HepG2 (cell line): ENCODE data around the gene TNFSF12. TPM values are rescaled to one million over a fixed set of nuclear protein-coding genes. Genes with fewer than 3 reads are reported as not detected.

Experiments used
- ARHGAP35 ChIP-seq: sonication (generic); formaldehyde crosslinking; IDR thresholded peaks from 2 replicates; pipeline ENCODE4 v1.9.0; 2022; ENCODE audit warnings: mild to moderate bottlenecking, inconsistent platforms, moderate library complexity, missing genetic modification reagents, borderline replicate concordance
- ARNT2 ChIP-seq: sonication (generic); formaldehyde crosslinking; IDR thresholded peaks from 2 replicates; pipeline ENCODE4 v1.8.0; 2022; ENCODE audit warnings: mild to moderate bottlenecking, low read depth, missing genetic modification reagents, moderate library complexity
- CC2D1A ChIP-seq: sonication (generic); formaldehyde crosslinking; IDR thresholded peaks from 2 replicates; pipeline ENCODE4 v1.8.1; 2023; ENCODE audit warnings: mild to moderate bottlenecking, missing genetic modification reagents
- DMAP1 ChIP-seq: IDR thresholded peaks from 2 replicates; pipeline ENCODE4 v1.6.1; 2016
- DR1 ChIP-seq: sonication (generic); formaldehyde crosslinking; IDR thresholded peaks from 2 replicates; pipeline ENCODE4 v1.8.0; 2021; ENCODE audit warnings: mild to moderate bottlenecking, missing genetic modification reagents, inconsistent platforms
- FOXJ3 ChIP-seq: sonication (generic); formaldehyde crosslinking; IDR thresholded peaks from 2 replicates; pipeline ENCODE4 v1.4.0; 2020; ENCODE audit warnings: missing genetic modification reagents, mild to moderate bottlenecking, borderline replicate concordance
- HOXA7 ChIP-seq: sonication (generic); formaldehyde crosslinking; IDR thresholded peaks from 2 replicates; pipeline ENCODE4 v1.8.1; 2022; ENCODE audit warnings: mild to moderate bottlenecking, missing genetic modification reagents, moderate library complexity
- JUN ChIP-seq: sonication (generic); formaldehyde crosslinking; IDR thresholded peaks from 2 replicates; pipeline ENCODE4 v1.4.0; 2020; ENCODE audit warnings: mild to moderate bottlenecking, missing genetic modification reagents
- JUNB ChIP-seq: sonication (generic); formaldehyde crosslinking; IDR thresholded peaks from 2 replicates; pipeline ENCODE4 v1.8.0; 2022; ENCODE audit warnings: missing genetic modification reagents, mild to moderate bottlenecking, borderline replicate concordance
- JUND ChIP-seq: sonication (generic); formaldehyde crosslinking; IDR thresholded peaks from 2 replicates; pipeline ENCODE4 v1.8.0; 2022; ENCODE audit warnings: mild to moderate bottlenecking, missing genetic modification reagents
- KLF13 ChIP-seq: sonication (generic); formaldehyde crosslinking; IDR thresholded peaks from 2 replicates; pipeline ENCODE4 v1.4.0; 2020; ENCODE audit warnings: mild to moderate bottlenecking, missing genetic modification reagents
- KLF16 ChIP-seq, 2 experiments: sonication (generic) in 1 of 2; formaldehyde crosslinking in 1 of 2; IDR thresholded peaks; 2 replicates each; pipeline versions ENCODE4 v1.6.1 to v1.8.0; 2016 to 2023; ENCODE audit warnings: missing genetic modification reagents in 2 of 2, missing compliant biosample characterization in 1 of 2
- MED8 ChIP-seq: sonication (generic); formaldehyde crosslinking; IDR thresholded peaks from 2 replicates; pipeline ENCODE4 v1.8.1; 2023; ENCODE audit warnings: mild to moderate bottlenecking, missing genetic modification reagents; ENCODE audit not compliant: insufficient replicate concordance
- MYC ChIP-seq: sonication (generic); formaldehyde crosslinking; IDR thresholded peaks from 2 replicates; pipeline ENCODE4 v1.9.0; 2021; ENCODE audit warnings: missing genetic modification reagents, borderline replicate concordance
- RCOR2 ChIP-seq: IDR thresholded peaks from 2 replicates; pipeline ENCODE4 v1.6.1; 2016; ENCODE audit warnings: missing biosample characterization, missing genetic modification reagents
- RFX3 ChIP-seq: IDR thresholded peaks from 2 replicates; pipeline ENCODE4 v1.6.1; 2016; ENCODE audit warnings: missing biosample characterization, missing genetic modification reagents
- SMAD9 ChIP-seq: sonication (generic); formaldehyde crosslinking; IDR thresholded peaks from 2 replicates; pipeline ENCODE4 v1.5.1; 2020; ENCODE audit warnings: mild to moderate bottlenecking, missing genetic modification reagents
- TBX2 ChIP-seq: sonication (generic); formaldehyde crosslinking; IDR thresholded peaks from 2 replicates; pipeline ENCODE4 v1.5.0; 2020; ENCODE audit warnings: missing genetic modification reagents, mild to moderate bottlenecking, borderline replicate concordance
- TCF7L2 ChIP-seq: IDR thresholded peaks from 2 replicates; pipeline ENCODE4 v1.6.1; 2011; ENCODE audit warnings: mild to moderate bottlenecking, low read depth, low read length, moderate library complexity
- TGIF2 ChIP-seq: IDR thresholded peaks from 2 replicates; pipeline ENCODE4 v1.6.1; 2016; ENCODE audit warnings: control low read depth, missing compliant biosample characterization
- ZNF354B ChIP-seq: sonication (generic); formaldehyde crosslinking; IDR thresholded peaks from 2 replicates; pipeline ENCODE4 v1.8.0; 2022; ENCODE audit warnings: mild to moderate bottlenecking, missing genetic modification reagents
- ZNF598 ChIP-seq: sonication (generic); formaldehyde crosslinking; IDR thresholded peaks from 2 replicates; pipeline ENCODE4 v1.5.1; 2020; ENCODE audit warnings: mild to moderate bottlenecking, missing genetic modification reagents, borderline replicate concordance
- ZNF724P ChIP-seq: sonication (generic); formaldehyde crosslinking; IDR thresholded peaks from 2 replicates; pipeline ENCODE4 v1.8.0; 2022; ENCODE audit warnings: missing genetic modification reagents, borderline replicate concordance
- polyA plus RNA-seq, 8 experiments: library from polyadenylated mRNA; depleted of rRNA in 3 of 8; stranded (reverse) in 7 of 8; unstranded in 1 of 8; fragments of >200 nt; fragmentation: Illumina TruSeq in 4 of 8; extraction: Trizol in 4 of 8; gene quantifications; 2 replicates each; pipeline versions ENCODE4 v1.2.1 to v1.2.3, GENCODE V29; 2011 to 2016; ENCODE audit warnings: low read depth in 4 of 8, missing spikeins in 1 of 8, mixed read lengths in 1 of 8; ENCODE audit not compliant: insufficient read depth in 1 of 8
- total RNA-seq, 5 experiments: library from RNA; depleted of rRNA; stranded (reverse); fragments of >200 nt; fragmentation: Illumina TruSeq; extraction: Trizol; gene quantifications; 2 replicates each; pipeline ENCODE4 v1.2.3, GENCODE V29; 2016; ENCODE audit warnings: low read depth in 1 of 5
- TF ChIP-seq, protein P1 (sequence below): IDR thresholded peaks from 2 replicates; pipeline ENCODE4 v1.6.1; 2016; ENCODE audit warnings: low read depth, borderline replicate concordance
- TF ChIP-seq, protein P2 (sequence below): sonication (generic); formaldehyde crosslinking; IDR thresholded peaks from 2 replicates; pipeline ENCODE4 v1.5.0; 2020; ENCODE audit warnings: missing genetic modification reagents
- TF ChIP-seq, protein P3 (sequence below): sonication (generic); formaldehyde crosslinking; IDR thresholded peaks from 2 replicates; pipeline ENCODE4 v1.4.0; 2020; ENCODE audit warnings: mild to moderate bottlenecking, missing genetic modification reagents
- TF ChIP-seq, protein P4 (sequence below): sonication (generic); formaldehyde crosslinking; IDR thresholded peaks from 2 replicates; pipeline ENCODE4 v1.4.0; 2020; ENCODE audit warnings: missing genetic modification reagents

Gene TNFSF12
- total and polyA plus RNA-seq, 2 of the 13 experiments (the other 11 are each of a cell fraction or from before 2014, with no cell fraction given), result 0.93 to 7.2 TPM

DNA sequence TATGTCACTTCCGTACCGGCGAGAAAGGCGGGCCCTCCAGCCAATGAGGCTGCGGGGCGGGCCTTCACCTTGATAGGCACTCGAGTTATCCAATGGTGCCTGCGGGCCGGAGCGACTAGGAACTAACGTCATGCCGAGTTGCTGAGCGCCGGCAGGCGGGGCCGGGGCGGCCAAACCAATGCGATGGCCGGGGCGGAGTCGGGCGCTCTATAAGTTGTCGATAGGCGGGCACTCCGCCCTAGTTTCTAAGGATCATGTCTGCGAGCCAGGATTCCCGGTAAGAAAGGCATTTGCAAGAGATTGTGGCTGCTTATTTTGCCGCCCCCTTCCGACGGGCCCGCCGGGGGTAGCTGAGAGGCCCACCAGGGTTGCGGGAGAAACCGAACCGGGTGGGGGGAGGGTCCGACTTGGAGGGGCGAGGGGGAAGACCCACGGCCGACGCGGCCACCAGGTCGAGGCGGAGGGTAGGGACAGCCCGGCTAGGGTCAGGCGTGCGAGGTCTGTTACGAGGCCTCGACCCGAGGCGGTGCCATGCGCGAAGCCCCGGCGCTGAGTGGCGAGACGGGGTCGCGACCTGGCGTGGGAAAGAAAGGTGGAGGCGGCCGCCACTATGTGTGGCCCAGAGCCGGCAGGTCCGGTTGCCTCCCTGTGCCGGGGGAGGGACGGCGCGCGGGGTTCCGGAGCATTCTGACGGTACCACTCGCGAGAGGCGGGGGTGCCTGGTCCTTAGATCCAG lies 23.9 kb downstream of the TNFSF12 start (continued):
- TF ChIP-seq JUN (no peak; the same call in 1 of the 2 replicates), HOXA7 (CRISPR knock-in tag) (no peak), JUNB (no peak; the same call in 1 of the 2 replicates), MED8 (CRISPR knock-in tag) (peak; percentile 68), DMAP1 (no peak; the same call in 1 of the 2 replicates), ARNT2 (no peak; the same call in none of the 2 replicates), JUND (CRISPR knock-in tag) (no peak), DR1 (CRISPR knock-in tag) (peak; percentile 99), KLF16 (CRISPR knock-in tag; IDR thresholded peaks at IDR 0.05) (no peak), RCOR2 (no peak), CC2D1A (CRISPR knock-in tag) (no peak), TCF7L2 (no peak), TGIF2 (CRISPR knock-in tag) (no peak; the same call in 1 of the 2 replicates), KLF13 (CRISPR knock-in tag) (no peak), ARHGAP35 (CRISPR knock-in tag) (no peak), SMAD9 (no peak), MYC (CRISPR knock-in tag) (no peak), TBX2 (CRISPR knock-in tag) (peak; percentile 90), ZNF598 (CRISPR knock-in tag) (no peak), RFX3 (CRISPR knock-in tag) (peak; percentile 64), ZNF724P (CRISPR knock-in tag) (0 out of 2 replicates have a peak, but pooled peaks have one; percentile 43), FOXJ3 (CRISPR knock-in tag) (no peak; the same call in 1 of the 2 replicates), ZNF354B (CRISPR knock-in tag) (no peak)
- TF ChIP-seq, protein P1, sequence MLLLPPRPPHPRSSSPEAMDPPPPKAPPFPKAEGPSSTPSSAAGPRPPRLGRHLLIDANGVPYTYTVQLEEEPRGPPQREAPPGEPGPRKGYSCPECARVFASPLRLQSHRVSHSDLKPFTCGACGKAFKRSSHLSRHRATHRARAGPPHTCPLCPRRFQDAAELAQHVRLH (CRISPR knock-in tag), result no peak
- TF ChIP-seq, protein P2, sequence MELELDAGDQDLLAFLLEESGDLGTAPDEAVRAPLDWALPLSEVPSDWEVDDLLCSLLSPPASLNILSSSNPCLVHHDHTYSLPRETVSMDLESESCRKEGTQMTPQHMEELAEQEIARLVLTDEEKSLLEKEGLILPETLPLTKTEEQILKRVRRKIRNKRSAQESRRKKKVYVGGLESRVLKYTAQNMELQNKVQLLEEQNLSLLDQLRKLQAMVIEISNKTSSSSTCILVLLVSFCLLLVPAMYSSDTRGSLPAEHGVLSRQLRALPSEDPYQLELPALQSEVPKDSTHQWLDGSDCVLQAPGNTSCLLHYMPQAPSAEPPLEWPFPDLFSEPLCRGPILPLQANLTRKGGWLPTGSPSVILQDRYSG (CRISPR knock-in tag), result peak; percentile 64; the same call in 1 of the 2 replicates
- TF ChIP-seq, protein P3, sequence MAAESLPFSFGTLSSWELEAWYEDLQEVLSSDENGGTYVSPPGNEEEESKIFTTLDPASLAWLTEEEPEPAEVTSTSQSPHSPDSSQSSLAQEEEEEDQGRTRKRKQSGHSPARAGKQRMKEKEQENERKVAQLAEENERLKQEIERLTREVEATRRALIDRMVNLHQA (CRISPR knock-in tag), result no peak; the same call in 1 of the 2 replicates
- TF ChIP-seq, protein P4, sequence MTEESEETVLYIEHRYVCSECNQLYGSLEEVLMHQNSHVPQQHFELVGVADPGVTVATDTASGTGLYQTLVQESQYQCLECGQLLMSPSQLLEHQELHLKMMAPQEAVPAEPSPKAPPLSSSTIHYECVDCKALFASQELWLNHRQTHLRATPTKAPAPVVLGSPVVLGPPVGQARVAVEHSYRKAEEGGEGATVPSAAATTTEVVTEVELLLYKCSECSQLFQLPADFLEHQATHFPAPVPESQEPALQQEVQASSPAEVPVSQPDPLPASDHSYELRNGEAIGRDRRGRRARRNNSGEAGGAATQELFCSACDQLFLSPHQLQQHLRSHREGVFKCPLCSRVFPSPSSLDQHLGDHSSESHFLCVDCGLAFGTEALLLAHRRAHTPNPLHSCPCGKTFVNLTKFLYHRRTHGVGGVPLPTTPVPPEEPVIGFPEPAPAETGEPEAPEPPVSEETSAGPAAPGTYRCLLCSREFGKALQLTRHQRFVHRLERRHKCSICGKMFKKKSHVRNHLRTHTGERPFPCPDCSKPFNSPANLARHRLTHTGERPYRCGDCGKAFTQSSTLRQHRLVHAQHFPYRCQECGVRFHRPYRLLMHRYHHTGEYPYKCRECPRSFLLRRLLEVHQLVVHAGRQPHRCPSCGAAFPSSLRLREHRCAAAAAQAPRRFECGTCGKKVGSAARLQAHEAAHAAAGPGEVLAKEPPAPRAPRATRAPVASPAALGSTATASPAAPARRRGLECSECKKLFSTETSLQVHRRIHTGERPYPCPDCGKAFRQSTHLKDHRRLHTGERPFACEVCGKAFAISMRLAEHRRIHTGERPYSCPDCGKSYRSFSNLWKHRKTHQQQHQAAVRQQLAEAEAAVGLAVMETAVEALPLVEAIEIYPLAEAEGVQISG, result peak; percentile 31; the same call in 1 of the 2 replicates
